ENCODE data around the gene SLC19A3.

Gene SLC19A3

DNA sequence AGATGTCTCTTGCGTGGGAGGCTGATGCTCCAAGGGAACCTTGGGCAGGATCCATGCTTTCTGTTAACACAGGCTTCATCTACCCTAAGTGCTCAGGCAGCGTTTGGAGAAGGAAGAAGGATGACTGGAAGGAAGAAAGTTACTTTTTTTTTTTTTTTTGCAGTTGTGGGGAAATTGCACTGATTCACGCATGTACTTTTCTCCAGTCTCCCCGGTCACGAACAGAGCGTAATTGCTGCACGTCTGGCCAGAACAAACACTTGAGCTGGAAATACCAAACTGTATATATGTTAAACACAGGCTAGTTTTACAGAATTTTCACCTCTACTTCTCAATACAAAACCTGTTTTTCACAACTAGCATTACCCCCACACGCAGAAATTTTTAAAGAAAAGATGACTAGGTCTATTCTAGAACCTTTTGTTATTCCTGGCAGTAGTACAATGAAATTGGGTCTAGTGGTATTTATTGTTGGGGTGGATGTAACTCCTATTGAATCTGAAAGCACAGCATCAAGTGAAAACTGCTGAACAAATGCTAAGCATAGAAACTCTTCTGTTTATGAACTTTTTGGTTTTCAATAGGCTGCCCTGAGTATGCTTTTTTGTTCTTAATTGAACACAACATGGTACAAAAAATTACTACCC, 60.5 kb downstream of the SLC19A3 start:
- DNase-seq (ENCODE audit: low read depth) = no peak
- no peak overlapping the region for H3K4me3 ChIP-seq (ENCODE audit: low read depth, low read length)
- TF ChIP-seq POLR2A (IDR thresholded peaks at IDR 0.05; ENCODE audit: extremely low read depth, insufficient read length) = no peak
- no peak for TF ChIP-seq MYC (IDR thresholded peaks at IDR 0.05; ENCODE audit: low read depth, low read length)
- TF ChIP-seq, protein P1, sequence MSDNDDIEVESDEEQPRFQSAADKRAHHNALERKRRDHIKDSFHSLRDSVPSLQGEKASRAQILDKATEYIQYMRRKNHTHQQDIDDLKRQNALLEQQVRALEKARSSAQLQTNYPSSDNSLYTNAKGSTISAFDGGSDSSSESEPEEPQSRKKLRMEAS (IDR thresholded peaks at IDR 0.05; ENCODE audit: low read depth, low read length) = no peak
- TF ChIP-seq, protein P2, sequence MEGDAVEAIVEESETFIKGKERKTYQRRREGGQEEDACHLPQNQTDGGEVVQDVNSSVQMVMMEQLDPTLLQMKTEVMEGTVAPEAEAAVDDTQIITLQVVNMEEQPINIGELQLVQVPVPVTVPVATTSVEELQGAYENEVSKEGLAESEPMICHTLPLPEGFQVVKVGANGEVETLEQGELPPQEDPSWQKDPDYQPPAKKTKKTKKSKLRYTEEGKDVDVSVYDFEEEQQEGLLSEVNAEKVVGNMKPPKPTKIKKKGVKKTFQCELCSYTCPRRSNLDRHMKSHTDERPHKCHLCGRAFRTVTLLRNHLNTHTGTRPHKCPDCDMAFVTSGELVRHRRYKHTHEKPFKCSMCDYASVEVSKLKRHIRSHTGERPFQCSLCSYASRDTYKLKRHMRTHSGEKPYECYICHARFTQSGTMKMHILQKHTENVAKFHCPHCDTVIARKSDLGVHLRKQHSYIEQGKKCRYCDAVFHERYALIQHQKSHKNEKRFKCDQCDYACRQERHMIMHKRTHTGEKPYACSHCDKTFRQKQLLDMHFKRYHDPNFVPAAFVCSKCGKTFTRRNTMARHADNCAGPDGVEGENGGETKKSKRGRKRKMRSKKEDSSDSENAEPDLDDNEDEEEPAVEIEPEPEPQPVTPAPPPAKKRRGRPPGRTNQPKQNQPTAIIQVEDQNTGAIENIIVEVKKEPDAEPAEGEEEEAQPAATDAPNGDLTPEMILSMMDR (IDR thresholded peaks at IDR 0.05; ENCODE audit: low read depth, low read length) = no peak

GRCh38 chr2:227655454-227655853, 62.4 kb downstream of the SLC19A3 start:
- TF ChIP-seq, protein P2 (IDR thresholded peaks at IDR 0.05; ENCODE audit: low read depth, low read length) = no peak
- TF ChIP-seq MYC (IDR thresholded peaks at IDR 0.05; ENCODE audit: low read depth, low read length) (no peak), POLR2A (IDR thresholded peaks at IDR 0.05; ENCODE audit: extremely low read depth, insufficient read length) (no peak)
- H3K4me3 ChIP-seq (ENCODE audit: low read depth, low read length) = no peak overlapping the region
- peak; percentile 63 for DNase-seq (ENCODE audit: low read depth)

- TF ChIP-seq POLR2A (IDR thresholded peaks at IDR 0.05; ENCODE audit: extremely low read depth, insufficient read length) (no peak), MYC (IDR thresholded peaks at IDR 0.05; ENCODE audit: low read depth, low read length) (no peak)
- TF ChIP-seq, protein P2 (IDR thresholded peaks at IDR 0.05; ENCODE audit: low read depth, low read length) = no peak
- TF ChIP-seq, protein P1 (IDR thresholded peaks at IDR 0.05; ENCODE audit: low read depth, low read length) = no peak
- H3K4me3 ChIP-seq (ENCODE audit: low read depth, low read length) = no peak overlapping the region
- DNase-seq (ENCODE audit: low read depth) = no peak
Measured at GRCh38 chr2:227654426-227654825, 63.4 kb downstream of the SLC19A3 start.

- TF ChIP-seq POLR2A (IDR thresholded peaks at IDR 0.05; ENCODE audit: extremely low read depth, insufficient read length) (no peak), MYC (IDR thresholded peaks at IDR 0.05; ENCODE audit: low read depth, low read length) (no peak)
- TF ChIP-seq, protein P1 (IDR thresholded peaks at IDR 0.05; ENCODE audit: low read depth, low read length) = no peak
- TF ChIP-seq, protein P2 (IDR thresholded peaks at IDR 0.05; ENCODE audit: low read depth, low read length) = no peak
- no peak for DNase-seq (ENCODE audit: low read depth)
- H3K4me3 ChIP-seq (ENCODE audit: low read depth, low read length) = no peak overlapping the region
Measured at GRCh38 chr2:227653419-227653818, 64.4 kb downstream of the SLC19A3 start.

- no peak overlapping the region for H3K4me3 ChIP-seq (ENCODE audit: low read depth, low read length)
- TF ChIP-seq, protein P2 (IDR thresholded peaks at IDR 0.05; ENCODE audit: low read depth, low read length) = peak; percentile 5
- no peak for TF ChIP-seq POLR2A (IDR thresholded peaks at IDR 0.05; ENCODE audit: extremely low read depth, insufficient read length)
- TF ChIP-seq, protein P1 (IDR thresholded peaks at IDR 0.05; ENCODE audit: low read depth, low read length) = no peak
- TF ChIP-seq MYC (IDR thresholded peaks at IDR 0.05; ENCODE audit: low read depth, low read length) = no peak
- no peak for DNase-seq (ENCODE audit: low read depth)
Measured at GRCh38 chr2:227643990-227644551, 73.8 kb downstream of the SLC19A3 start.
